ENCODE measurements around the gene NPHP4. TPM values are rescaled to one million over a fixed set of nuclear protein-coding genes. Genes with fewer than 3 reads are reported as not detected.

Gene NPHP4
- total and polyA plus RNA-seq, 9 of the 15 experiments (the other 6 are each of a cell fraction or from before 2014, with no cell fraction given), result 0.52 to 26.2 (median 6.7) TPM

DNA sequence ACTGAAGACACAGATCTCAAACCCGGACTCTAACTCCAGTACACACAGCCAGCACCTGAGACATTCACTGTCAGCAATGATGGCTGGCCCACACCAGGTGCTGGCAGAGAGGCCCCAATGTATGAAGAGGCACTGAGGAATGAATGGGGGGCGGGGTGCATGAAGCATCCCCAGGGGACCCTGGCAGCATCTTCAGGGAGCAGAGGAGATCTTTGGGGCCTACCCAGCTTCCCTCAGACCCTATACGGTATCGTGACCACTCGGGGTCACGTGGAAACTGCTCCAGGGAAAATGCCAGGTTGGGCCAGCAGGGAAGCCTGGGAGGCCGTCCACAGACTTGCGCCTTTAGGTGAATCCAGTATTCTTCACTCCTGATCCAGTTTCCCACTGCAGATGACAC, 84.3 kb downstream of the NPHP4 start:
- Histone ChIP-seq H4K20me1 (replicated peaks; ENCODE audit: control insufficient read depth, insufficient read depth, low read length) (no peaks in the 10 kb centered on the region), H3K9me1 (ENCODE audit: control insufficient read depth, insufficient read depth, low read length) (no peaks in the 10 kb centered on the region), H2AFZ (ENCODE audit: low read depth, low read length) (no peak overlapping the region), H3K36me3 (ENCODE audit: control insufficient read depth, insufficient read depth, low read length) (peaks cover 38% of the 10 kb centered on the region; the same call in 1 of the 3 replicates), H3K4me3 (no peak overlapping the region), H3K4me2 (ENCODE audit: insufficient read depth, low read length) (no peak overlapping the region), H3K27ac (ENCODE audit: extremely low read depth, low read depth, low read length) (no peak overlapping the region), H3K4me1 (replicated peaks in 1 of 2; ENCODE audit: control insufficient read depth in 2 of 2, insufficient read depth in 2 of 2, low read length in 2 of 2) (peaks cover 0 to 21% of the 10 kb centered on the region in 2 experiments; a peak in 1 of 5 replicates), H3K9ac (ENCODE audit: insufficient read depth in 1 of 2, low read depth in 2 of 2, low read length in 2 of 2) (no peak overlapping the region), H3K9me3 (replicated peaks; ENCODE audit: control insufficient read depth, insufficient read depth, low read depth, low read length) (no peaks in the 10 kb centered on the region), H3K79me2 (ENCODE audit: control insufficient read depth, insufficient read depth, low read length) (no peaks in the 10 kb centered on the region), H3K27me3 (ENCODE audit: control insufficient read depth in 2 of 2, insufficient read depth in 2 of 2, low read length in 2 of 2) (no peaks in the 10 kb centered on the region)
- CTCF ChIA-PET (ENCODE audit: low intra/inter-chr PET ratio), result no interaction called here
- ATAC-seq (no peak), FAIRE-seq (no peak), DNase-seq (ENCODE audit: extremely low read depth in 1 of 4, low spot score in 3 of 4) (no peak)
- 84% methylated on average over 8 of the region's 8 CpGs for WGBS (ENCODE audit: insufficient coverage, low coverage, missing lambda C conversion rate)
- POLR2A ChIA-PET, result interaction anchor here (0.8 to 2.1 kb wide), 3 partner anchors 8 to 15 kb away, joined by 4 to 6 read pairs (median 6); no protein-coding TSS in a partner anchor
- no TSS peak for BruUV-seq (replicated peaks)
- in situ Hi-C loops (cut with MboI), result no loop called here
- TF ChIP-seq, protein P1, sequence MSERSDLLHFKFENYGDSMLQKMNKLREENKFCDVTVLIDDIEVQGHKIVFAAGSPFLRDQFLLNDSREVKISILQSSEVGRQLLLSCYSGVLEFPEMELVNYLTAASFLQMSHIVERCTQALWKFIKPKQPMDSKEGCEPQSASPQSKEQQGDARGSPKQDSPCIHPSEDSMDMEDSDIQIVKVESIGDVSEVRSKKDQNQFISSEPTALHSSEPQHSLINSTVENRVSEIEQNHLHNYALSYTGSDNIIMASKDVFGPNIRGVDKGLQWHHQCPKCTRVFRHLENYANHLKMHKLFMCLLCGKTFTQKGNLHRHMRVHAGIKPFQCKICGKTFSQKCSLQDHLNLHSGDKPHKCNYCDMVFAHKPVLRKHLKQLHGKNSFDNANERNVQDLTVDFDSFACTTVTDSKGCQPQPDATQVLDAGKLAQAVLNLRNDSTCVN (CRISPR knock-in tag; IDR thresholded peaks at IDR 0.05), result no peak
- TF ChIP-seq TEAD1 (CRISPR knock-in tag; IDR thresholded peaks at IDR 0.05), result no peak
- TF ChIP-seq NFYB (IDR thresholded peaks at IDR 0.05; ENCODE audit: extremely low read depth, insufficient read length), result no peak
- TF ChIP-seq, protein P2, sequence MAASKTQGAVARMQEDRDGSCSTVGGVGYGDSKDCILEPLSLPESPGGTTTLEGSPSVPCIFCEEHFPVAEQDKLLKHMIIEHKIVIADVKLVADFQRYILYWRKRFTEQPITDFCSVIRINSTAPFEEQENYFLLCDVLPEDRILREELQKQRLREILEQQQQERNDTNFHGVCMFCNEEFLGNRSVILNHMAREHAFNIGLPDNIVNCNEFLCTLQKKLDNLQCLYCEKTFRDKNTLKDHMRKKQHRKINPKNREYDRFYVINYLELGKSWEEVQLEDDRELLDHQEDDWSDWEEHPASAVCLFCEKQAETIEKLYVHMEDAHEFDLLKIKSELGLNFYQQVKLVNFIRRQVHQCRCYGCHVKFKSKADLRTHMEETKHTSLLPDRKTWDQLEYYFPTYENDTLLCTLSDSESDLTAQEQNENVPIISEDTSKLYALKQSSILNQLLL (CRISPR knock-in tag; IDR thresholded peaks at IDR 0.05; ENCODE audit: borderline replicate concordance), result no peak
- no peak for TF ChIP-seq PHB2 (IDR thresholded peaks at IDR 0.05; ENCODE audit: low read depth)
- no peak for TF ChIP-seq ZNF311 (CRISPR knock-in tag; IDR thresholded peaks at IDR 0.05)
- TF ChIP-seq HMGN3 (IDR thresholded peaks at IDR 0.05; ENCODE audit: borderline replicate concordance, extremely low read depth, insufficient read length, low read depth, low read length), result no peak
- no peak for TF ChIP-seq MAFF (IDR thresholded peaks at IDR 0.05; ENCODE audit: low read length)
- intact Hi-C loops (cut with micrococcal nuclease), result no loop called here
